CD8-positive, alpha-beta memory T cell (primary cell): ENCODE results near the gene RNU6-1. TPM values are rescaled to one million over a fixed set of nuclear protein-coding genes. Genes with fewer than 3 reads are reported as not detected.

Experiments
- CTCF ChIA-PET: fragments of 350-600 bp; sonication (Branson Sonifier 250); formaldehyde crosslinking; loops from one replicate; lab custom pipeline; 2021; ENCODE audit warnings: antibody characterized with exemption; lab: Charles Lee
- POLR2A ChIA-PET: fragments of 350-600 bp; sonication (Branson Sonifier 250); formaldehyde crosslinking; loops from one replicate; lab custom pipeline; 2021; ENCODE audit warnings: antibody characterized with exemption; lab: Charles Lee
- DNase-seq, 5 donors: peaks; one replicate each; pipeline versions ENCODE4 v3.0.0 to v3.0.0-alpha.2; 2020 to 2022; ENCODE audit warnings: mixed read lengths in 1 of 5
- H3K27ac ChIP-seq: one replicate; pipeline ENCODE4 v1.7.0; 2013; ENCODE audit warnings: low read depth, mild to moderate bottlenecking, low read length, moderate library complexity
- H3K27me3 ChIP-seq: 2 replicates; pipeline ENCODE4 v1.7.0; 2013; ENCODE audit warnings: low read length, mild to moderate bottlenecking; ENCODE audit not compliant: insufficient read depth, poor library complexity, severe bottlenecking
- H3K36me3 ChIP-seq: 2 replicates; pipeline ENCODE4 v1.7.0; 2013; ENCODE audit warnings: mild to moderate bottlenecking, low read length, moderate library complexity; ENCODE audit not compliant: insufficient read depth
- H3K4me1 ChIP-seq: 2 replicates; pipeline ENCODE4 v1.7.0; 2013; ENCODE audit warnings: mild to moderate bottlenecking, low read length, moderate library complexity; ENCODE audit not compliant: insufficient read depth
- H3K4me3 ChIP-seq: 2 replicates; pipeline ENCODE4 v1.7.0; 2013; ENCODE audit warnings: mild to moderate bottlenecking, low read length
- H3K9me3 ChIP-seq: 2 replicates; pipeline ENCODE4 v1.7.0; 2013; ENCODE audit warnings: mild to moderate bottlenecking, low read length
- H3K27ac Mint-ChIP-seq, 8 donors: one replicate each; pipeline ENCODE4 v1.8.0; 2020 to 2021; ENCODE audit warnings: mixed read lengths in 8 of 8, mild to moderate bottlenecking in 6 of 8, inconsistent platforms in 3 of 8, moderate library complexity in 3 of 8
- H3K27me3 Mint-ChIP-seq, 2 donors: one replicate each; pipeline ENCODE4 v1.8.0; 2020 to 2021; ENCODE audit warnings: mixed read lengths in 2 of 2, mild to moderate bottlenecking in 1 of 2, moderate library complexity in 1 of 2
- H3K36me3 Mint-ChIP-seq, 3 donors: one replicate each; pipeline ENCODE4 v1.8.0; 2020 to 2021; ENCODE audit warnings: mixed read lengths in 3 of 3, inconsistent platforms in 1 of 3, mild to moderate bottlenecking in 1 of 3
- H3K4me1 Mint-ChIP-seq, 3 donors: one replicate each; pipeline ENCODE4 v1.8.0; 2020 to 2021; ENCODE audit warnings: mixed read lengths in 3 of 3, inconsistent platforms in 1 of 3, mild to moderate bottlenecking in 1 of 3
- H3K4me3 Mint-ChIP-seq, 7 donors: one replicate each; pipeline ENCODE4 v1.8.0; 2020 to 2021; ENCODE audit warnings: mixed read lengths in 7 of 7, mild to moderate bottlenecking in 6 of 7, moderate library complexity in 4 of 7, inconsistent platforms in 2 of 7
- H3K9me3 Mint-ChIP-seq, 5 donors: one replicate each; pipeline ENCODE4 v1.8.0; 2020 to 2022; ENCODE audit warnings: mixed read lengths in 5 of 5, mild to moderate bottlenecking in 3 of 5, moderate library complexity in 2 of 5, inconsistent platforms in 1 of 5
- polyA plus RNA-seq: library from polyadenylated mRNA; unstranded; fragments of 300-500 nt; fragmentation: Illumina TruSeq; gene quantifications from one replicate; pipeline ENCODE4 v1.2.3, GENCODE V29; 2021
- total RNA-seq, 2 experiments: library from RNA; stranded (reverse); gene quantifications; one replicate each; pipeline ENCODE4 v1.2.3, GENCODE V29; 2021

Gene RNU6-1
- total and polyA plus RNA-seq, 3 experiments from 2014 or later: not detected

GRCh38 chr15:67813104-67813634, 26.7 kb downstream of the RNU6-1 start:
- Mint-ChIP-seq H3K4me3 (no peak overlapping the region), H3K36me3 (peaks cover 7 to 13% (median 11%) of the 10 kb centered on the region in 3 donors), H3K9me3 (peaks cover 0 to 6% (median 4%) of the 10 kb centered on the region in 5 donors), H3K27me3 (peaks cover 6 to 19% of the 10 kb centered on the region in 2 donors), H3K4me1 (no peaks in the 10 kb centered on the region), H3K27ac (no peak overlapping the region)
- Histone ChIP-seq H3K27ac (no peak overlapping the region), H3K27me3 (peaks cover 1% of the 10 kb centered on the region), H3K4me3 (no peak overlapping the region), H3K4me1 (no peaks in the 10 kb centered on the region), H3K9me3 (no peaks in the 10 kb centered on the region), H3K36me3 (no peaks in the 10 kb centered on the region)
- no peak for DNase-seq
- ChIA-PET POLR2A (no interaction called here), CTCF (no interaction called here)

DNA sequence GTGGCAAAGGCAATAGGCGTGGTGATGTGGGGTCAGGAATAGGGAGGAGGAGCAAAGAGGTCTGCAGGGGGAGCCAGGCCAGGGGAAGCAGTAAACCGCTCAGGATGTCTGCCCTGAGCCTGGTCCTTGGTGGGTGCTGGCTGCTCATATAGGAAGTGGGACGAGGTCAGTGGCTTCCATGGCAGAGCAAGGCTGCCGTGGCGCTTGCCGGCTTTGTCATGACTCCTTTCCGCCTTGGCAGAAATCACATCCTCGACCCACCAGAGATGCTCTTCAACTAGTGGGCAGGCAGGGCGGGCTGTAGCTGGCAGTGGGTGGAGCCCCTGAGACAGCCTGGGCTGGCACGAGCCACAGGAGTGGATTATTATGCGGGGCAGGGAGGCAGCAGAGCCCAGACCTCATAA, 27.6 kb downstream of the RNU6-1 start:
- CTCF ChIA-PET: no interaction called here
- Histone ChIP-seq H3K4me1 (no peaks in the 10 kb centered on the region), H3K27ac (no peak overlapping the region), H3K27me3 (no peaks in the 10 kb centered on the region), H3K36me3 (no peaks in the 10 kb centered on the region), H3K4me3 (no peak overlapping the region), H3K9me3 (no peaks in the 10 kb centered on the region)
- Mint-ChIP-seq H3K36me3 (peaks cover 9 to 20% (median 11%) of the 10 kb centered on the region in 3 donors), H3K4me3 (no peak overlapping the region), H3K9me3 (peaks cover 0 to 6% (median 4%) of the 10 kb centered on the region in 5 donors), H3K27ac (no peak overlapping the region), H3K27me3 (peaks cover 6 to 11% of the 10 kb centered on the region in 2 donors), H3K4me1 (no peaks in the 10 kb centered on the region)
- POLR2A ChIA-PET: interaction anchor here (0.6 kb wide), 1 partner anchor 1157 kb away, joined by 3 read pairs; no protein-coding TSS in a partner anchor
- no peak for DNase-seq

GRCh38 chr15:67809866-67810265, 30.0 kb downstream of the RNU6-1 start:
- DNase-seq: no peak
- Mint-ChIP-seq H3K27me3 (peaks cover 0 to 6% of the 10 kb centered on the region in 2 donors), H3K9me3 (no peaks in the 10 kb centered on the region), H3K4me3 (no peak overlapping the region), H3K36me3 (peaks cover 9 to 27% (median 11%) of the 10 kb centered on the region in 3 donors), H3K27ac (no peak overlapping the region), H3K4me1 (no peaks in the 10 kb centered on the region)
- Histone ChIP-seq H3K36me3 (no peaks in the 10 kb centered on the region), H3K4me1 (no peaks in the 10 kb centered on the region), H3K9me3 (no peaks in the 10 kb centered on the region), H3K4me3 (no peak overlapping the region), H3K27me3 (no peaks in the 10 kb centered on the region), H3K27ac (no peak overlapping the region)
- POLR2A ChIA-PET: no interaction called here
- CTCF ChIA-PET: interaction anchor here (1.0 to 1.5 kb wide), 3 partner anchors 15 to 352 kb away, joined by 3 to 4 read pairs (median 3); no protein-coding TSS in a partner anchor

DNA sequence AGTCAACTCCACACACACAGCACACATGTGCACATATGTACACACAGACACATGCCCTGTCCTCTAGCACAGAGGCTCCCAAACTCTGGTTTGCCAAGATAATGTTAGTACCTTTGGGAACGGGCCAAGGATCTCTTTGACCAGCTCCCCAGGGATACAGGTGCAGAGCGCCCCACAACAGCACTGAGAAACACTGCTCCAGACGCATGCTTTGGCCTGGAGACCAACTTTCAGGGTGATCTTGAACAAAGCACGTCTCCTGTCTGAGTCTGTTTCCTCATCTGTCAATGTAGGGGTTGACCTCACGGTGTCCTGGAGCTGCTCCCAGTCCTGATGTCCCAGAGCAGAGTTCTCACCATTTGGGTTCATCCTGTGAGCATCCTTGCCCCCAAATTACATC, 30.4 kb downstream of the RNU6-1 start:
- no peaks in the 10 kb centered on the region for H3K27me3 ChIP-seq
- no peaks in the 10 kb centered on the region for H3K4me1 ChIP-seq
- no peaks in the 10 kb centered on the region for H3K9me3 ChIP-seq
- Mint-ChIP-seq H3K27me3 (peaks cover 0 to 4% of the 10 kb centered on the region in 2 donors), H3K9me3 (no peaks in the 10 kb centered on the region), H3K4me3 (no peak overlapping the region), H3K27ac (no peak overlapping the region), H3K36me3 (peaks cover 9 to 27% (median 11%) of the 10 kb centered on the region in 3 donors), H3K4me1 (no peaks in the 10 kb centered on the region)
- ChIA-PET CTCF (interaction anchor here (1.0 to 1.5 kb wide), 3 partner anchors 15 to 352 kb away, joined by 3 to 4 read pairs (median 3); no protein-coding TSS in a partner anchor), POLR2A (no interaction called here)
- H3K36me3 ChIP-seq: no peaks in the 10 kb centered on the region
- DNase-seq: no peak
- no peak overlapping the region for H3K4me3 ChIP-seq
- H3K27ac ChIP-seq: no peak overlapping the region

GRCh38 chr15:67808821-67809220, 31.0 kb downstream of the RNU6-1 start:
- peaks cover 0 to 4% of the 10 kb centered on the region in 2 donors for H3K27me3 Mint-ChIP-seq
- ChIA-PET POLR2A (no interaction called here), CTCF (interaction anchor here (1.1 kb wide), 1 partner anchor 24 kb away, joined by 3 read pairs; no protein-coding TSS in a partner anchor)
- Histone ChIP-seq H3K27ac (no peak overlapping the region), H3K36me3 (no peaks in the 10 kb centered on the region), H3K9me3 (no peaks in the 10 kb centered on the region), H3K27me3 (no peaks in the 10 kb centered on the region), H3K4me1 (no peaks in the 10 kb centered on the region), H3K4me3 (no peak overlapping the region)
- H3K36me3 Mint-ChIP-seq: peaks cover 9 to 27% (median 11%) of the 10 kb centered on the region in 3 donors
- H3K4me3 Mint-ChIP-seq: no peak overlapping the region
- no peak overlapping the region for H3K27ac Mint-ChIP-seq
- no peaks in the 10 kb centered on the region for H3K9me3 Mint-ChIP-seq
- no peaks in the 10 kb centered on the region for H3K4me1 Mint-ChIP-seq
- DNase-seq: no peak

- Mint-ChIP-seq H3K9me3 (no peaks in the 10 kb centered on the region), H3K27me3 (peaks cover 0 to 3% of the 10 kb centered on the region in 2 donors), H3K4me1 (no peaks in the 10 kb centered on the region), H3K27ac (no peak overlapping the region), H3K36me3 (peaks cover 9 to 32% (median 11%) of the 10 kb centered on the region in 3 donors), H3K4me3 (no peak overlapping the region)
- no peak overlapping the region for H3K27ac ChIP-seq
- H3K4me1 ChIP-seq: no peaks in the 10 kb centered on the region
- no peak overlapping the region for H3K4me3 ChIP-seq
- CTCF ChIA-PET: interaction anchor here (1.1 kb wide), 1 partner anchor 24 kb away, joined by 3 read pairs; no protein-coding TSS in a partner anchor
- no peaks in the 10 kb centered on the region for H3K36me3 ChIP-seq
- DNase-seq: no peak
- no peaks in the 10 kb centered on the region for H3K9me3 ChIP-seq
- no peaks in the 10 kb centered on the region for H3K27me3 ChIP-seq
- POLR2A ChIA-PET: no interaction called here
Observed at GRCh38 chr15:67807836-67808235, 32.0 kb downstream of the RNU6-1 start.

GRCh38 chr15:67807141-67807540, 32.7 kb downstream of the RNU6-1 start:
- no peak for DNase-seq
- no peaks in the 10 kb centered on the region for H3K4me1 Mint-ChIP-seq
- H3K27me3 ChIP-seq: no peaks in the 10 kb centered on the region

GRCh38 chr15:67806536-67806935, 33.3 kb downstream of the RNU6-1 start:
- H3K27me3 Mint-ChIP-seq: peaks cover 0 to 2% of the 10 kb centered on the region in 2 donors
- Histone ChIP-seq H3K4me1 (no peaks in the 10 kb centered on the region), H3K27me3 (no peaks in the 10 kb centered on the region), H3K27ac (no peak overlapping the region), H3K9me3 (no peaks in the 10 kb centered on the region), H3K36me3 (no peaks in the 10 kb centered on the region), H3K4me3 (no peak overlapping the region)
- H3K36me3 Mint-ChIP-seq: peaks cover 9 to 38% (median 12%) of the 10 kb centered on the region in 3 donors
- ChIA-PET POLR2A (no interaction called here), CTCF (no interaction called here)
- H3K4me3 Mint-ChIP-seq: no peak overlapping the region
- H3K4me1 Mint-ChIP-seq: no peaks in the 10 kb centered on the region
- no peak for DNase-seq
- H3K9me3 Mint-ChIP-seq: no peaks in the 10 kb centered on the region
- H3K27ac Mint-ChIP-seq: no peak overlapping the region

More at GRCh38 chr15:67807141-67807540, 32.7 kb downstream of the RNU6-1 start:
- Histone ChIP-seq H3K9me3 (no peaks in the 10 kb centered on the region), H3K27ac (no peak overlapping the region), H3K4me1 (no peaks in the 10 kb centered on the region), H3K4me3 (no peak overlapping the region), H3K36me3 (no peaks in the 10 kb centered on the region)
- ChIA-PET POLR2A (no interaction called here), CTCF (no interaction called here)
- H3K27ac Mint-ChIP-seq: peak overlapping the region in 1 of 8 donors; percentile 40
- H3K4me3 Mint-ChIP-seq: no peak overlapping the region
- peaks cover 0 to 2% of the 10 kb centered on the region in 2 donors for H3K27me3 Mint-ChIP-seq
- no peaks in the 10 kb centered on the region for H3K9me3 Mint-ChIP-seq
- H3K36me3 Mint-ChIP-seq: peaks cover 9 to 35% (median 11%) of the 10 kb centered on the region in 3 donors
